SK-N-SH (cell line): ENCODE data around the gene MRTFB. TPM values are rescaled to one million over a fixed set of nuclear protein-coding genes. Genes with fewer than 3 reads are reported as not detected.

ENCODE experiments used
- CTCF ChIA-PET: fragments of 300-600, 350-600 bp; formaldehyde crosslinking; extraction: SDS; loops from one replicate; lab custom pipeline; 2021; lab: Yijun Ruan, JAX
- POLR2A ChIA-PET: fragments of 350-600 bp; sonication (Branson Sonifier 250); formaldehyde crosslinking; extraction: SDS; loops from one replicate; lab custom pipeline; 2020; ENCODE audit warnings: antibody characterized with exemption, inconsistent platforms; lab: Yijun Ruan, JAX
- DNase-seq: peaks from one replicate; pipeline ENCODE4 v3.0.0; 2012
- H2AFZ ChIP-seq: fragments of 200-600 bp; sonication (generic); 2 replicates; pipeline ENCODE4 v1.8.1; 2016; ENCODE audit warnings: antibody characterized with exemption, mild to moderate bottlenecking, low read depth
- H3F3A ChIP-seq: fragments of 200-600 bp; sonication (generic); replicated peaks from 2 replicates; pipeline ENCODE3; 2016; ENCODE audit warnings: antibody characterized with exemption, mild to moderate bottlenecking; ENCODE audit not compliant: insufficient read depth
- H3K27ac ChIP-seq, 2 experiments: fragments of 200-500 bp in 1 of 2; fragments of 200-600 bp in 1 of 2; sonication (Bioruptor generic) in 1 of 2; sonication (generic), shearing (Covaris generic) in 1 of 2; 2 replicates each; pipeline versions ENCODE4 v1.5.1 to v1.6.1; 2014 to 2016; ENCODE audit warnings: low read depth in 2 of 2, inconsistent platforms in 1 of 2, low read length in 1 of 2, mild to moderate bottlenecking in 1 of 2, mixed read lengths in 1 of 2
- H3K27me3 ChIP-seq: fragments of 200-600 bp; sonication (generic), shearing (Covaris generic); 2 replicates; pipeline ENCODE4 v1.6.1; 2016; ENCODE audit warnings: mixed run types; ENCODE audit not compliant: insufficient read depth
- H3K36me3 ChIP-seq, 2 experiments: fragments of 200-500 bp in 1 of 2; fragments of 200-600 bp in 1 of 2; sonication (Bioruptor generic) in 1 of 2; sonication (generic) in 1 of 2; replicated peaks in 1 of 2; 2 replicates each; pipeline versions ENCODE3 to v1.5.1; 2014 to 2016; ENCODE audit warnings: low read length in 1 of 2, mild to moderate bottlenecking in 1 of 2; ENCODE audit not compliant: insufficient read depth in 2 of 2, control insufficient read depth in 1 of 2
- H3K4me1 ChIP-seq, 2 experiments: fragments of 200-500 bp in 1 of 2; fragments of 200-600 bp in 1 of 2; sonication (Bioruptor generic) in 1 of 2; sonication (generic), shearing (Covaris generic) in 1 of 2; 2 replicates each; pipeline versions ENCODE4 v1.5.1 to v1.6.1; 2014 to 2016; ENCODE audit warnings: low read depth in 1 of 2, low read length in 1 of 2, mixed run types in 1 of 2; ENCODE audit not compliant: insufficient read depth in 2 of 2, control insufficient read depth in 1 of 2
- H3K4me2 ChIP-seq: fragments of 200-600 bp; sonication (generic), shearing (Covaris generic); 2 replicates; pipeline ENCODE4 v1.6.1; 2017; ENCODE audit warnings: mixed run types
- H3K4me3 ChIP-seq, 2 experiments: fragments of 200-500 bp in 1 of 2; fragments of 200-600 bp in 1 of 2; sonication (Bioruptor generic) in 1 of 2; sonication (generic), shearing (Covaris generic) in 1 of 2; 2 replicates each; pipeline versions ENCODE4 v1.5.1 to v1.8.1; 2014 to 2016; ENCODE audit warnings: low read depth in 2 of 2, inconsistent platforms in 1 of 2, low read length in 1 of 2, mild to moderate bottlenecking in 1 of 2, mixed read lengths in 1 of 2, moderate library complexity in 1 of 2
- H3K79me2 ChIP-seq: fragments of 200-600 bp; sonication (generic); 2 replicates; pipeline ENCODE4 v1.8.1; 2017; ENCODE audit warnings: mild to moderate bottlenecking; ENCODE audit not compliant: insufficient read depth
- H3K9ac ChIP-seq: fragments of 200-600 bp; sonication (generic); 2 replicates; pipeline ENCODE4 v1.6.1; 2017; ENCODE audit warnings: mixed run types
- H3K9me2 ChIP-seq: fragments of 200-600 bp; sonication (generic); 2 replicates; pipeline ENCODE4 v1.6.1; 2017; ENCODE audit warnings: mixed run types
- H3K9me3 ChIP-seq: fragments of 200-600 bp; sonication (generic); 2 replicates; pipeline ENCODE4 v1.6.1; 2017; ENCODE audit warnings: mixed run types, mild to moderate bottlenecking, moderate library complexity
- H4K20me1 ChIP-seq: fragments of 200-600 bp; sonication (generic); 2 replicates; pipeline ENCODE4 v1.6.1; 2017; ENCODE audit warnings: mild to moderate bottlenecking, mixed run types; ENCODE audit not compliant: insufficient read depth
- CHD2 ChIP-seq: fragments of 150-350 bp; IDR thresholded peaks from 2 replicates; pipeline ENCODE4 v1.6.1; 2018; ENCODE audit warnings: low read length; ENCODE audit not compliant: partially characterized antibody
- EP300 ChIP-seq, 2 experiments: IDR thresholded peaks; 2 replicates each; pipeline versions ENCODE4 v1.4.0 to v1.6.1; 2012; ENCODE audit warnings: borderline replicate concordance in 1 of 2, low read depth in 1 of 2, low read length in 1 of 2
- EZH2phosphoT487 ChIP-seq: fragments of 200-600 bp; sonication (generic); IDR thresholded peaks from 2 replicates; pipeline ENCODE4 v1.6.1; 2017; ENCODE audit warnings: low read depth, mixed run types, mild to moderate bottlenecking, antibody characterized with exemption, moderate library complexity, borderline replicate concordance
- FOSL2 ChIP-seq: IDR thresholded peaks from 2 replicates; pipeline ENCODE4 v1.4.0; 2012; ENCODE audit warnings: low read depth, mild to moderate bottlenecking, moderate library complexity, borderline replicate concordance
- FOXJ3 ChIP-seq: sonication (generic); formaldehyde crosslinking; IDR thresholded peaks from 2 replicates; pipeline ENCODE4 v1.5.1; 2020; ENCODE audit warnings: mild to moderate bottlenecking, missing genetic modification reagents
- GATA2 ChIP-seq: sonication (generic); formaldehyde crosslinking; IDR thresholded peaks from 2 replicates; pipeline ENCODE4 v1.5.0; 2020; ENCODE audit warnings: mild to moderate bottlenecking, missing genetic modification reagents
- IRF3 ChIP-seq: fragments of 150-350 bp; IDR thresholded peaks from 2 replicates; pipeline ENCODE4 v1.6.1; 2016; ENCODE audit warnings: mild to moderate bottlenecking, low read depth, low read length
- JUND ChIP-seq: IDR thresholded peaks from 2 replicates; pipeline ENCODE4 v1.4.0; 2012
- MAX ChIP-seq: IDR thresholded peaks from 2 replicates; pipeline ENCODE4 v1.4.0; 2012; ENCODE audit warnings: low read depth
- MXI1 ChIP-seq: IDR thresholded peaks from 2 replicates; pipeline ENCODE4 v1.6.1; 2012; ENCODE audit warnings: mild to moderate bottlenecking, low read depth, low read length, improper control_type of control experiment
- NFIC ChIP-seq: IDR thresholded peaks from 2 replicates; pipeline ENCODE4 v1.4.0; 2012; ENCODE audit warnings: borderline replicate concordance
- NRF1 ChIP-seq: IDR thresholded peaks from 2 replicates; pipeline ENCODE4 v1.6.1; 2012; ENCODE audit warnings: low read depth, mild to moderate bottlenecking, low read length
- POLR2AphosphoS5 ChIP-seq: IDR thresholded peaks from 2 replicates; pipeline ENCODE4 v1.6.1; 2012; ENCODE audit warnings: low read depth, low read length
- REST ChIP-seq: IDR thresholded peaks from 2 replicates; pipeline ENCODE4 v1.6.1; 2012; ENCODE audit warnings: mild to moderate bottlenecking, low read depth, low read length, moderate library complexity
- RFX5 ChIP-seq: IDR thresholded peaks from 2 replicates; pipeline ENCODE4 v1.6.1; 2012; ENCODE audit warnings: mild to moderate bottlenecking, improper control_type of control experiment, low read length
- RXRA ChIP-seq: IDR thresholded peaks from 2 replicates; pipeline ENCODE4 v1.4.0; 2012; ENCODE audit warnings: low read depth, mild to moderate bottlenecking, borderline replicate concordance
- TAF1 ChIP-seq: IDR thresholded peaks from 2 replicates; pipeline ENCODE4 v1.6.1; 2012; ENCODE audit warnings: low read depth, mild to moderate bottlenecking, low read length, moderate library complexity, borderline replicate concordance
- TEAD4 ChIP-seq: IDR thresholded peaks from 2 replicates; pipeline ENCODE4 v1.4.0; 2012; ENCODE audit warnings: mild to moderate bottlenecking, borderline replicate concordance; ENCODE audit not compliant: insufficient read depth
- ZBTB33 ChIP-seq: IDR thresholded peaks from 2 replicates; pipeline ENCODE4 v1.4.0; 2012; ENCODE audit warnings: low read depth, borderline replicate concordance
- WGBS: methylation state at CpG from one replicate; pipeline ENCODE4 v1.1.6; 2017; ENCODE audit warnings: low lambda C conversion rate; 5-methylcytosine and 5-hydroxymethylcytosine counted together
- polyA plus RNA-seq, 3 experiments: library from polyadenylated mRNA; depleted of rRNA; stranded (reverse); fragments of >200 nt; gene quantifications; 2 replicates each; pipeline ENCODE4 v1.2.3, GENCODE V29; 2012

Gene MRTFB
- polyA plus RNA-seq, 1 of the 3 experiments (the other 2 are of a cell fraction): 3.3 TPM

GRCh38 chr16:14180481-14180944, 109.4 kb downstream of the MRTFB start:
- POLR2A ChIA-PET: no interaction called here
- H3K27me3 ChIP-seq: no peaks in the 10 kb centered on the region
- no peak overlapping the region for H3K27ac ChIP-seq
- no peaks in the 10 kb centered on the region for H3K9me3 ChIP-seq
- H3K9me2 ChIP-seq: no peaks in the 10 kb centered on the region
- H3K36me3 ChIP-seq: no peaks in the 10 kb centered on the region
- H3F3A ChIP-seq: peaks cover 4% of the 10 kb centered on the region
- H3K4me3 ChIP-seq: no peak overlapping the region
- WGBS: 89% methylated on average over 4 of the region's 4 CpGs
- no peak overlapping the region for H2AFZ ChIP-seq
- no peak for DNase-seq
- H3K4me2 ChIP-seq: no peak overlapping the region
- peaks cover 0 to under 1% of the 10 kb centered on the region in 2 experiments; a peak in 3 of 4 replicates for H3K4me1 ChIP-seq
- CTCF ChIA-PET: no interaction called here
- no peaks in the 10 kb centered on the region for H4K20me1 ChIP-seq
- H3K79me2 ChIP-seq: no peaks in the 10 kb centered on the region
- no peak overlapping the region for H3K9ac ChIP-seq
- no peak for TF ChIP-seq MAX
- TF ChIP-seq NRF1: no peak
- TF ChIP-seq TEAD4: no peak

GRCh38 chr16:14181371-14182050, 110.4 kb downstream of the MRTFB start:
- H3K9me3 ChIP-seq: no peaks in the 10 kb centered on the region
- no peak overlapping the region for H3K27ac ChIP-seq
- no peaks in the 10 kb centered on the region for H3K36me3 ChIP-seq
- H3K4me2 ChIP-seq: no peak overlapping the region
- POLR2A ChIA-PET: no interaction called here
- no peaks in the 10 kb centered on the region for H3K9me2 ChIP-seq
- TF ChIP-seq POLR2AphosphoS5 (no peak), RFX5 (no peak), REST (no peak), NFIC (no peak), FOSL2 (no peak), EZH2phosphoT487 (no peak), IRF3 (no peak), TAF1 (no peak), EP300 (IDR thresholded peaks at IDR 0.05; ENCODE audit: borderline replicate concordance in 1 of 2, low read depth in 1 of 2, low read length in 1 of 2) (no peak), GATA2 (CRISPR knock-in tag) (no peak), RXRA (no peak), MXI1 (no peak), JUND (no peak), FOXJ3 (CRISPR knock-in tag) (no peak), ZBTB33 (no peak), NRF1 (no peak), CHD2 (no peak)
- H3K27me3 ChIP-seq: no peaks in the 10 kb centered on the region
- no peak overlapping the region for H2AFZ ChIP-seq
- WGBS: 78% methylated on average over 2 of the region's 2 CpGs
- no peak for DNase-seq
- H4K20me1 ChIP-seq: no peaks in the 10 kb centered on the region
- CTCF ChIA-PET: no interaction called here
- H3K4me3 ChIP-seq: no peak overlapping the region
- peaks cover 0 to 6% of the 10 kb centered on the region in 2 experiments; a peak in 3 of 4 replicates for H3K4me1 ChIP-seq
- no peaks in the 10 kb centered on the region for H3K79me2 ChIP-seq
- H3F3A ChIP-seq: peaks cover 14% of the 10 kb centered on the region
- no peak overlapping the region for H3K9ac ChIP-seq
